GM19438 (cell line): ENCODE results near the gene ACTG1.
A peak's percentile ranks its signal among the peaks of the same experiment; 100 is the strongest.

ENCODE experiments used
- ATAC-seq: cut with Tn5 transposase; IDR thresholded peaks from one replicate; pipeline ENCODE4 v1.9.1; 2021; ENCODE audit warnings: low read depth; ENCODE audit not compliant: unreplicated experiment

ACTG1 gene

GRCh38 chr17:81518785-81519283 lies 6.2 kb upstream of the ACTG1 start:
- ATAC-seq: no peak

DNA sequence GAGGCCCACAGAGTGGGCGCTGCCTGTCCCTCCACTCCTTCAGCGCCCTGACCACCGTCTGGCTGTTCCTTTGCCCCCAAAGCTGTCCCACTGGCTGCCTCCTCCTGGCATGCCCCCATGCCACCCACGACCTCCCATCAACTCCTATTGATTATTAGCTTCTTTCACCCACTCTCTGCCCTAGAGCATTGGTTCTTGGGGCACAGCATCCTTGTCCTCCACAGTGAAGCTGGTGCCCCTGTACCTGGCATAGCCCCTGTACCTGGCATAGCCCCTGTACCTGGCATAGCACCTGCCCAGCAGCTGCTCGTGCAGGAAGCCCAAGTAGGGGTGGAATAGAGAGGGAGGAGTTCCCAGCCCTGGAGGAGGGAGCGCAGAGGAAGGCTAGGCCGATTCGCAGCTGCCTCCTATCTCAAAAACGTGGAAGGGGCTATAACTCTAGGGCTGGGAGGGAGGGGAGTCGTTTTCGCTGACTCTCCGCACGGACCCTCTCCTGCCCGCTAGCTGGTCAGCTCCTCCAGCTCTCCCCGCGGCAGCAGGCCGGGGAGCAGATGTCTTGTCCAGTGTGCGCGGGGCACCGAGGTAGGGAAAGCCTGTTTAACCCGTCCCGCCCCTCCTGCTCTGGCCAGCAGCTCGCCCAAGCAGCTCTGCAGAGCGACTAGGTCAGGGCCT lies 5.7 kb upstream of the ACTG1 start:
- no peak for ATAC-seq

GRCh38 chr17:81517339-81518112 lies 4.9 kb upstream of the ACTG1 start:
- ATAC-seq: peak; percentile 38

DNA sequence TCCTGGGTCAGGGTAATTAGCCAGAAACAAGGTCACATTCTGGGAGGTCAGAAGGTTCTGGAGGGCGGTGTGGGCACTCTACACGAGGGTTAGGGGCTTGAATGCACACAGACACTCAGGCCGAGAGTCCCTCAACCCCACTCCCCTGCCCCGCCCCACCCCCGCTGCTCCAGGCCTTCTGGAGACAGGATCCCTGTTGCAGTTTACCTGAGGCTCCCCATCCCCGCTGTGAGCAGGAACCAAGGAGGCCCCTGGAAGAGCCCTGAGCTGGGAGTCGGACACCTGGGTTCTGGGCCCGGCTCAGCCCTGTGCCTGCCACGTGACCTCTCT lies 4.4 kb upstream of the ACTG1 start:
- no peak for ATAC-seq

DNA sequence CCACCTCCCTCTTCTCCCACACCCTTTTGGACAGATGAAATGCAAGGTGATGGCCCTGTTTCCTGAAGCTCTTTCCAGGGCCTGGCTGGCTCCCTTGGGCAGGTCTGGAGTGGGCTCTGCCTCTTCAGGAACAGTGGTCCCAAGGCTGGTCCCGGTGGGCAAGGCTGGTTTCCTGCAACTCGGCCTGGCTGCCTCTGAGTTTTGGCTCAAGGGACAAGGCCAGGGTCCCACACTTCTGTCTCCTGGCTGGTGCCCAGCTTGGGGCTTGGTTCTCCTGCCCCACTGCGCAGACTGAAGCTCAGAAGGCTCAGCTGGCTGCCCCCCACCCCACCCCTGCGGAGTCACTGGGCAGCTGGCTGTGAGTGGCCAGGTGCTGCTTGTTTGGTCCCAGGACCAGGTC lies 3.8 kb upstream of the ACTG1 start:
- no peak for ATAC-seq

- no peak for ATAC-seq
Measured at GRCh38 chr17:81515530-81516041, 3.0 kb upstream of the ACTG1 start.

DNA sequence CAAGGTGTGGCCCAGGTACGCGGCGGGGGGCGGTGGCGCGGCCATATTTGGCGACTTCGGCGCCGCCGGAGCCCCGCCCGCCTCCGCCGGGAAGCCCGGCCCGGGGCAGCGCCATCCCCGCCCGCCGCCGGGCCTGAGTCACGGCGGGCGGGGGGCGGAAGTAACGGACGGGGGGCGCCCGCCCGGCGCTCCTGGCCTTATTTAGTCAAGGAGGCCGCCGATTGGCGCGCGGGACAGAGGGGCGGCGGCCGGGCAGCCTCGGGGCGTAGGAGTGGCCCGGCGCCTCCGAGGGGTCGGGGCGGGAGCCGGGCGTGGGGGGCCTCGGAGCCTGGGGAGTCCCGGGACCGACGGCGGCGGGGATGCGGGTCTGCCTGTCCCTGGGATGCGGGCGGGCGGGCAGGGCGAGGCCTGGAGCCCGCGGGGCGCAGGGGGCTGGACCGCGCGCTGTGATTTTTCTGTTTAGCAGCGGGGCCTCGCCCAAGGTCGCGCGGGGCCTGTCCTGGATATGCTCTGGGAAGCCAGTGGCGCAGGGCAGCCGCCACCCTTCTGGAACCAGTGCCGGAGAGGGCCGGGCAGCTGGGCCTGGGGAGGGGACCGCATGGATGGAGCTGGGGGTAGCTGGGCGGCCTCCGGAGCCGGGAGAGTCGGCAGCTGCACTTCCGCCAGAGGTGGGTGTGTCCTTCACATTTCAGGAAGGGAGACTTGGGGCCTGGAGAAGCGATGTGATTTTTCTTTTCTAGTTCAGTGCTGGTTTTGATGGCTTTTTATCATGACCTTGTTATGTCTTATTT lies 2.3 kb upstream of the ACTG1 start:
- no peak for ATAC-seq

DNA sequence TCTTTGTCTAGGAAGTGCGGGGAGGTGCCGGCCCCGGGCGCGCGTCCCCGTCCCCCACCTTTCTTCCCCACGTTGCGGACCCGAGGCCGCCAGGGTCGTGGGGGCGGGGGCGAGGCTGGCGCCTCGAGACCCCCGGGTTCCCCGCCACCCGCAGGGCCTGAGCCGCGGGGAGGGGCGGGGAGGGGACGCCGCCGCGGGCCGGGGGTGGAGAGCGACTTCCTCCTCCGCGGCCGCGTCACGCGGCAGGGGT lies 1.8 kb upstream of the ACTG1 start:
- no peak for ATAC-seq

DNA sequence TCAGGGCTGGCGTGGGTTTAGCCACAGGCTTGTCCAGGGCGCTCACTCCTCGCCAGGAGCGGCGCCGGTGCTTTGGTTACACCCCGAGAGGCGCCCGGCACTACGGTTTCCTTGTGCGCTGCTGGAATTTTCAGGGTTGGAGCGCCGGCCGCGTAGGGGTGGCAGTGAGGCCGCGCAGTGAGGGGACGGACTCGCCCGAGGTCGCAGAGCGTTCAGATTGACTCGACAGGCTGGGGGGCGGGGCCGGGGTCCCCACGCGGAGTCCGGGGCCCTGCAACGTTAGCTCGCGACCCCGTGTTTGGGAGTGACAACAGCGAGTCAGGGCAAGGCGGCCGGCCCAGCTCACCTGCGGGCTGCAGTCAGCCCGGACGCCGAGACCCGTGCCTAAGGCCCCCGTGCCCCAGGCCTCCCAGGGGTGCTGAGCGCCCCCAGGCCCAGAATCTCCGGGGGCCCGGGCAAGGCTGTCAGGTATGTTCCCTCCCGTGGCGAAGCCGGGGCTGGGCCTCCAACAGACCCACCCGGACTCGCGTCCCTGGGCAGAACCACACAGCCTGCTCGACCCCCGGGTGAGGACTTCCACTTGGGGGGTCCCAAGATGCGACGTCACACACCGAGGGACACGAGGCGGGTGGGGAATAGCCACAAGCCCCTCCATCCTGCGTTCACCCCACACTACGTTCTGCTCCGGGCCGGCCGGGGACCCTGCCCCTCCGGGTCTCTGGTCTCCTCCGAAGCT lies 1.3 kb upstream of the ACTG1 start:
- no peak for ATAC-seq

- ATAC-seq: no peak
Measured at GRCh38 chr17:81513372-81513752, 763 bp upstream of the ACTG1 start.

- ATAC-seq: no peak
Measured at GRCh38 chr17:81511804-81512561, 616 bp downstream of the ACTG1 start.

DNA sequence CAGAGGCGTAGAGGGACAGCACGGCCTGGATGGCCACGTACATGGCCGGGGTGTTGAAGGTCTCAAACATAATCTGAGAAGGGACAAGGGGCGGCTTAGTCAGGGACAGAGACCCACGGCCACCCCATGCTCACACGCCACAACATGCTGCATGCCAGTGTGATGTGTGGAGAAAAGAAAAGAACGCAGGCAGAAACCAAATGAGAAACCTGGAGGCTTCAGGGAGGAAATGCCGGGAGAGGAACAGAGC lies 1.1 kb downstream of the ACTG1 start:
- no peak for ATAC-seq

DNA sequence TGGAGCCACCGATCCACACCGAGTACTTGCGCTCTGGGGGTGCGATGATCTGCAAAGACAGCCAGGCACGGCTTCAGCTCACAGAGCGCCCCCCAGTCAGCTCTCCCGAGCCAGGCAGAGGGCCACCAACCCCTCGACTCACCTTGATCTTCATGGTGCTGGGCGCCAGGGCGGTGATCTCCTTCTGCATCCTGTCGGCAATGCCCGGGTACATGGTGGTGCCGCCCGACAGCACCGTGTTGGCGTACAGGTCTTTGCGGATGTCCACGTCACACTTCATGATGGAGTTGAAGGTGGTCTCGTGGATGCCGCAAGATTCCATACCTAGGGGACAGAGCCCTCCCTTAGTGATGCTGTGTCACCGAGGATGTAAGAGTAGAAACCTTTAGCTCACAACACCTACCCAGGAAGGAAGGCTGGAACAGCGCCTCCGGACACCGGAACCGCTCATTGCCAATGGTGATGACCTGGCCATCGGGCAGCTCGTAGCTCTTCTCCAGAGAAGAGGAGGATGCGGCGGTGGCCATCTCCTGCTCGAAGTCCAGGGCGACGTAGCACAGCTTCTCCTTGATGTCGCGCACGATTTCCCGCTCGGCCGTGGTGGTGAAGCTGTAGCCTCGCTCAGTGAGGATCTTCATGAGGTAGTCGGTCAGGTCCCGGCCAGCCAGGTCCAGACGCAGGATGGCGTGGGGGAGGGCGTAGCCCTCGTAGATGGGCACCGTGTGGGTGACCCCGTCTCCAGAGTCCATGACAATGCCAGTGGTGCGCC lies 1.6 kb downstream of the ACTG1 start:
- ATAC-seq: no peak

GRCh38 chr17:81509972-81510784 lies 2.4 kb downstream of the ACTG1 start:
- ATAC-seq: no peak

DNA sequence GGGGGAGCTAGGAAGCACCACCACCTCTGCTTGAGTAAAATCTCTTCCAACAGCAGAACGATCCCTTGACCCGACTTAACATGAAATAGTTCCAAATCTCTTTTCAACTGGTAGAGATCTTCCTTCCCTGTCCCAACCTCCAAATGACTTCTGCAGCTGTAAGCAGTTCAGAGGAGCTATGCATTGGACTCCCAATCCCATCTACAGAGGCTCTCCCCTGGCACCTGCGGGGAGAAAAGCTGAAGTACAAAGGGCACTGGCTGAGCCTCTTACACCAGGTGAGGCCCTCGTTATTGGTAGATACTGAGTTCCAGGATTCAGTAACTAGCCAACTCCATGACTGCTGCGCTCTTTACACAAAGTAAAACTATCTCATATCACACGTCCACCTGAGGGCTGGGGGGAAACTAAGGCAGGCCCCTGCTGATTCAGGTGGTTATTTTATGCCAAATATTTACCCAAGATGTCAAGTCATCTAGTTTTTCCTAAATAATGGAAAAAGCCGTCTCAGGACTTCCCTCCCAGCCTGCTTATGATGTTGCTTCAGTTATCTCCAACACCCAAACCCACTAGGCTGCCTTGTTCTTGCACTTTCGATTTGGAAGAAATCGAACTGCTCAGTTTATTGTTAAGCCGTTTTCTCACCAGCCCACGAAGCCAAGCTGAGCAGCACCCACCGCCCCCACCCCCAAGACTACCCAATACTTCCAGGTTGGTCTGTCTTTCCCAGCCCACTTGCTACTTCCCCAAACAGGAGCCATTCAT lies 3.2 kb downstream of the ACTG1 start:
- no peak for ATAC-seq

DNA sequence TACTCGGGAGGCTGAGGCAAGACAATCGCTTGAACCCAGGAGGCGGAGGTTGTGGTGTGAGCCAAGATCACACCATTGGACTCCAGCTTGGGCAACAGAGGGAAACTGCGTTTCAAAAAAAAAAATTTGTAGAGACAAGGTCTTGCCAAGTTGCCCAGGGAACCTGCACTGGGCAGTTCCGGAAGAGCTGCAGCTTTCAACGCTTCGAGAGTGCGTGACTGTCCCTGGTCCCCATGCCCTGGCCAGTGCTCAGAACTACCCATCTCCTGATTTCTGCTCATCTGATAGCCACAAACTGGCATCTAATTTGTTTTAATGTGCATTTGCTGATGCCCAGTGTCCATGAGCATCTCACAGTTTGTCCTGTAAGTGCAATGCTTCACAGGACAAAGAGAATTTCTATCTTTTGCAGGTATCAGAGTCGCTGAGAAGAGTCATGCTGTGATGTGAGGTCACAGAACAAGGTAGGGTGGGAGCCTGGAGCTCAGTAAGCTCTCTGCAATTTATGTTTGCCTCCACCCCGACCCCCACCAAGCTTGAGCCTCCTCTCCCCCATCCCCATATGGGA lies 3.9 kb downstream of the ACTG1 start:
- no peak for ATAC-seq

DNA sequence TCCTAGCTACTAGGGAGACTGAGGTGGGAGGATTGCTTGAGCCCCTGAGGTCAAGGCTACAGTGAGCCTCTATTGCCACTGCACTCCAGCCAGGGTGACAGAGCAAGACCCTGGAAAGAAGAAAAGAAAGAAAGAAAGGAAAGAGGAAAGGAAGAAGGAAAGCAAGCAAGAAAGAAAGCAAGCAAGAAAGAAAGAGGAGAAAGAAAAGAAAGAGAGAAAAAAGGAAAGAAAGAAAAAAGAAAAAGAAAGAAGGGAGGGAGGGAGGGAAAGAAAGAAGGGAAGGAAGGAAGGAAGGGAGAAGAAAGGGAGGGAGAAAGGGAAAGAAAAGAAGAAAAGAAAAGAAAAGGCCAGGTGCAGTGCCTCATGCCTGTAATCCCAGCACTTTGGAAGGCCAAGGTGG lies 9.0 kb downstream of the ACTG1 start:
- no peak for ATAC-seq

- no peak for ATAC-seq
Measured at GRCh38 chr17:81502471-81503017, 10.1 kb downstream of the ACTG1 start.
